GM12878 (cell line): Measurements from ENCODE around the gene STAT5B. TPM values are rescaled to one million over a fixed set of nuclear protein-coding genes. Genes with fewer than 3 reads are reported as not detected.

Experiments used
- ATAC-seq: fragments of 200-7000 bp; cut with Tn5 transposase; 3 replicates; pipeline ENCODE4 v1.9.1; 2020; ENCODE audit warnings: mild to moderate bottlenecking, moderate library complexity
- BruUV-seq: library from RNA; stranded (reverse); fragments of 400-500 nt; replicated peaks from 2 replicates; lab custom pipeline; 2021; lab: Mats Ljungman, UMichigan
- CTCF ChIA-PET: fragments of 300-600 bp; sonication (Branson Sonifier 250); formaldehyde crosslinking; extraction: SDS; loops from one replicate; lab custom pipeline; 2021; ENCODE audit warnings: inconsistent platforms; lab: Yijun Ruan, JAX
- POLR2A ChIA-PET: fragments of 350-600 bp; formaldehyde crosslinking; extraction: SDS; loops from one replicate; lab custom pipeline; 2021; ENCODE audit warnings: inconsistent platforms; lab: Charles Lee
- RAD21 ChIA-PET: fragments of 300-600 bp; sonication (Branson Sonifier 250); formaldehyde crosslinking; loops from one replicate; lab custom pipeline; 2023; ENCODE audit warnings: antibody characterized with exemption; ENCODE audit not compliant: unreplicated experiment; lab: Charles Lee
- SMC1A ChIA-PET: fragments of 300-600 bp; sonication (Branson Sonifier 250); formaldehyde crosslinking; loops from one replicate; lab custom pipeline; 2023; ENCODE audit not compliant: unreplicated experiment, uncharacterized antibody; lab: Charles Lee
- DNase-seq: peaks from one replicate; pipeline ENCODE4 v3.0.0-alpha.2; 2011; ENCODE audit warnings: low read depth, low spot score
- FAIRE-seq: peaks from 3 replicates; lab custom pipeline; 2011; peaks lifted over from hg19 to GRCh38; lab: Jason Lieb, UNC
- H2AFZ ChIP-seq: 2 replicates; pipeline ENCODE4 v1.6.0; 2011; ENCODE audit warnings: low read depth, low read length, control low read depth; ENCODE audit not compliant: control insufficient read depth
- H3K27ac ChIP-seq: 2 replicates; pipeline ENCODE4 v1.5.1; 2011; ENCODE audit warnings: control low read depth; ENCODE audit not compliant: control insufficient read depth, insufficient read depth
- H3K27me3 ChIP-seq, 2 experiments: replicated peaks in 1 of 2; 2 replicates each; pipeline versions ENCODE4 v1.6.0 to v1.6.1; 2011; ENCODE audit warnings: low read length in 1 of 2; ENCODE audit not compliant: control insufficient read depth in 2 of 2, insufficient read depth in 2 of 2
- H3K36me3 ChIP-seq, 2 experiments: 2 replicates each; pipeline ENCODE4 v1.5.1; 2011; ENCODE audit warnings: low read length in 1 of 2; ENCODE audit not compliant: control insufficient read depth in 2 of 2, insufficient read depth in 2 of 2
- H3K4me1 ChIP-seq: 2 replicates; pipeline ENCODE4 v1.6.1; 2011; ENCODE audit warnings: mild to moderate bottlenecking, low read length, moderate library complexity, mixed read lengths; ENCODE audit not compliant: control insufficient read depth, insufficient read depth
- H3K4me2 ChIP-seq: 2 replicates; pipeline ENCODE4 v1.6.0; 2011; ENCODE audit warnings: control low read depth; ENCODE audit not compliant: control insufficient read depth, insufficient read depth
- H3K4me3 ChIP-seq: fragments of 200-600 bp; sonication (generic); 2 replicates; pipeline ENCODE4 v1.5.1; 2016
- H3K79me2 ChIP-seq: 2 replicates; pipeline ENCODE4 v1.6.0; 2011; ENCODE audit warnings: low read length; ENCODE audit not compliant: control insufficient read depth, insufficient read depth
- H3K9ac ChIP-seq: 2 replicates; pipeline ENCODE4 v1.8.0; 2011; ENCODE audit warnings: low read length, control low read depth, mixed read lengths; ENCODE audit not compliant: control insufficient read depth, insufficient read depth
- H3K9me3 ChIP-seq: replicated peaks from 3 replicates; pipeline ENCODE4 v1.5.1; 2011; ENCODE audit warnings: mild to moderate bottlenecking, low read length; ENCODE audit not compliant: control insufficient read depth, insufficient read depth
- H4K20me1 ChIP-seq: 2 replicates; pipeline ENCODE4 v1.6.0; 2011; ENCODE audit not compliant: control insufficient read depth, insufficient read depth
- BRCA1 ChIP-seq: IDR thresholded peaks from 2 replicates; pipeline ENCODE4 v1.6.1; 2011; ENCODE audit warnings: low read depth, low read length, improper control_type of control experiment
- CBX3 ChIP-seq: fragments of 200-600 bp; sonication (generic); IDR thresholded peaks from 2 replicates; pipeline ENCODE4 v1.6.1; 2016; ENCODE audit warnings: low read depth, borderline replicate concordance
- CHD1 ChIP-seq: IDR thresholded peaks from 2 replicates; pipeline ENCODE4 v1.6.1; 2012; ENCODE audit warnings: low read depth, low read length, improper control_type of control experiment
- E4F1 ChIP-seq: fragments of 450-650 bp; IDR thresholded peaks from 2 replicates; pipeline ENCODE4 v1.6.1; 2018; ENCODE audit warnings: borderline replicate concordance, mild to moderate bottlenecking; ENCODE audit not compliant: partially characterized antibody
- ELK1 ChIP-seq: IDR thresholded peaks from 2 replicates; pipeline ENCODE4 v1.6.1; 2012; ENCODE audit warnings: low read depth, low read length, improper control_type of control experiment
- IKZF2 ChIP-seq, 2 experiments: fragments of 450-650 bp; IDR thresholded peaks; 2 replicates each; pipeline ENCODE4 v1.6.1; 2017; ENCODE audit warnings: mild to moderate bottlenecking in 2 of 2, moderate library complexity in 2 of 2
- MAX ChIP-seq: IDR thresholded peaks from 2 replicates; pipeline ENCODE4 v1.6.1; 2012; ENCODE audit warnings: low read depth, low read length, improper control_type of control experiment
- PBX3 ChIP-seq: IDR thresholded peaks from 2 replicates; pipeline ENCODE4 v1.6.1; 2011; ENCODE audit warnings: mild to moderate bottlenecking, low read depth, low read length, moderate library complexity; ENCODE audit not compliant: insufficient replicate concordance
- POU2F2 ChIP-seq: IDR thresholded peaks from 3 replicates; pipeline ENCODE4 v1.6.1; 2011; ENCODE audit warnings: low read depth, mild to moderate bottlenecking, low read length, borderline replicate concordance
- REST ChIP-seq: IDR thresholded peaks from 2 replicates; pipeline ENCODE4 v1.6.1; 2012; ENCODE audit warnings: mild to moderate bottlenecking, low read depth, low read length
- TCF3 ChIP-seq: IDR thresholded peaks from 2 replicates; pipeline ENCODE4 v1.6.1; 2012; ENCODE audit warnings: low read depth, mild to moderate bottlenecking, low read length, borderline replicate concordance; ENCODE audit not compliant: insufficient read depth
- ZNF207 ChIP-seq: fragments of 450-650 bp; IDR thresholded peaks from 2 replicates; pipeline ENCODE4 v1.6.1; 2014; ENCODE audit warnings: antibody characterized with exemption, mild to moderate bottlenecking, borderline replicate concordance
- WGBS: methylation state at CpG from one replicate; pipeline ENCODE4 v1.1.6; 2016; ENCODE audit warnings: low lambda C conversion rate; ENCODE audit not compliant: insufficient replicate concordance, insufficient coverage; ENCODE audit errors: missing lambda C conversion rate; 5-methylcytosine and 5-hydroxymethylcytosine counted together
- in situ Hi-C: fragments of 300-500 bp; cut with MboI; formaldehyde crosslinking; loops from 9 replicates; pipeline ENCODE4 v1.14.3; 2018; ENCODE audit warnings: mixed read lengths
- intact Hi-C: fragments of 100-400 bp; cut with micrococcal nuclease; formaldehyde crosslinking; loops from one replicate; pipeline ENCODE4 v1.14.2; 2022; ENCODE audit not compliant: unreplicated experiment
- polyA plus RNA-seq, 11 experiments: library from polyadenylated mRNA; depleted of rRNA in 4 of 11; unstranded in 6 of 11; stranded (reverse) in 5 of 11; fragments of >200 nt; fragmentation: Nextera tagmentation in 4 of 11; fragmentation: Illumina TruSeq in 1 of 11; extraction: Ambion mirVana in 4 of 11; extraction: Trizol in 1 of 11; gene quantifications; 1 replicate in 1 of 11; 2 replicates in 10 of 11; pipeline versions ENCODE4 v1.2.1 to v1.2.3, GENCODE V29; 2011 to 2016; ENCODE audit warnings: inconsistent platforms in 2 of 11, missing spikeins in 2 of 11, low read depth in 1 of 11
- total RNA-seq, 4 experiments: library from RNA; depleted of rRNA in 3 of 4; stranded (reverse); fragments of >200 nt in 3 of 4; fragmentation: Illumina TruSeq in 1 of 4; extraction: Trizol in 1 of 4; gene quantifications; 2 replicates each; pipeline versions ENCODE4 v1.2.1 to v1.2.3, GENCODE V29; 2013 to 2021

STAT5B gene
- total and polyA plus RNA-seq, 10 of the 15 experiments (the other 5 are each of a cell fraction or from before 2014, with no cell fraction given) = 11.0 to 69.6 (median 46.7) TPM

GRCh38 chr17:42304187-42305030 is 28.2 kb upstream of the STAT5B start:
- no peaks in the 10 kb centered on the region for H3K9me3 ChIP-seq
- H3K36me3 ChIP-seq = peaks cover 2 to 18% of the 10 kb centered on the region in 2 experiments; a peak in 3 of 4 replicates
- H3K27ac ChIP-seq = no peak overlapping the region
- FAIRE-seq (no peak), ATAC-seq (no peak), DNase-seq (no peak)
- SMC1A ChIA-PET = no interaction called here
- POLR2A ChIA-PET = no interaction called here
- H3K79me2 ChIP-seq = no peaks in the 10 kb centered on the region
- H3K27me3 ChIP-seq = no peaks in the 10 kb centered on the region
- no peaks in the 10 kb centered on the region for H4K20me1 ChIP-seq
- no peak overlapping the region for H3K4me2 ChIP-seq
- H3K4me1 ChIP-seq = no peaks in the 10 kb centered on the region
- WGBS = 96% methylated on average over 16 of the region's 16 CpGs
- in situ Hi-C loops = no loop called here
- RAD21 ChIA-PET = interaction anchor here (0.6 kb wide), 1 partner anchor 112 kb away, joined by 3 read pairs; no protein-coding TSS in a partner anchor
- BruUV-seq = no TSS peak
- no peak overlapping the region for H3K9ac ChIP-seq
- CTCF ChIA-PET = interaction anchor here (1.2 to 1.4 kb wide), 2 partner anchors 99 to 184 kb away, joined by 4 read pairs; no protein-coding TSS in a partner anchor
- no peak overlapping the region for H3K4me3 ChIP-seq
- H2AFZ ChIP-seq = no peak overlapping the region
- intact Hi-C loops = no loop called here
- TF ChIP-seq CBX3 = no peak
- no peak for TF ChIP-seq E4F1
- no peak for TF ChIP-seq BRCA1
- TF ChIP-seq POU2F2 = no peak
- no peak for TF ChIP-seq ELK1
- TF ChIP-seq ZNF207 = no peak
- TF ChIP-seq REST = no peak
- no peak for TF ChIP-seq IKZF2 (IDR thresholded peaks at IDR 0.05)
- TF ChIP-seq TCF3 = no peak
- TF ChIP-seq MAX = no peak
- TF ChIP-seq CHD1 = no peak
- no peak for TF ChIP-seq PBX3
